ENCODE results near the gene CUL9.

GRCh38 chr6:43258180-43258579, 76.2 kb downstream of the CUL9 start:
- TF ChIP-seq CTCF (conservative IDR thresholded peaks at IDR 0.05 in 1 of 2, IDR thresholded peaks at IDR 0.05 in 1 of 2; ENCODE audit: low read depth in 1 of 2, low read length in 2 of 2) (no peak), EZH2 (IDR thresholded peaks at IDR 0.05; ENCODE audit: low read length, missing control alignments) (no peak)

Measured in fibroblast of lung (primary cell).